GM18526 (cell line): ENCODE measurements around the gene LIPC.

ENCODE experiments used
- POLR2A ChIP-seq: IDR thresholded peaks from 3 replicates; pipeline ENCODE4 v1.6.1; 2011; ENCODE audit not compliant: insufficient read length; ENCODE audit errors: extremely low read depth

LIPC gene

DNA sequence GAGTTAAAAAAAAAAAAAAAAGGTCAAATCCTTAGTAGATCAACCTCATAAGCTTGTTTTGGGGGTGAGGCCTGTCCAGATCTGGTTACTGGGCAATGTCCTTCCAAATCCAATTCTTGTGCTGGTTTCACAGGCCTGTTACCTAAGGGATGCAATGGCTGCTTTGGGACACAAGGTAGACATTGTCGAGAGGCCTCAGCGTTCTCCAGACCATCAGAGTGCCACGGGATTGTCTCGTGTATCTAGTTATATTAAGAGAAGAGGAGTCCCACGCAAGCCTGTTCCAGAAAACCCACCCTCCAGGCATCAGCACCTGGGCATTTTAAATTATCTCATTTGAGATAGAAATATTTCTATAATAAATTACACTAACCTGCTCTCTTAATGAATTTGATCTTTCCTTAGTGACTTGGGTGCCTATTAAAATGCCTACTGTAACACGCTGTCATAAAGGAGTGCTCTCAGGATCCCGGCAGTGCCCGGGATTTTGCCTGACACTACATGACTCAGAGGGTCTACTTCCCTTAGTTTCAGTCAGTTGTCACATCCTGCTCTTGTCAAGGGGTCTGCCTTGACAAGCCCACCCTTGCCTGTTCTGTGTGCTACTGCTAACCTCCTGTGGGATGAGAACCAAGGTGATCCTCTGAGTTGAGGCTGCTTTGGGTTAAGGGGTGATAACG, 116.0 kb downstream of the LIPC start:
- no peak for TF ChIP-seq POLR2A

DNA sequence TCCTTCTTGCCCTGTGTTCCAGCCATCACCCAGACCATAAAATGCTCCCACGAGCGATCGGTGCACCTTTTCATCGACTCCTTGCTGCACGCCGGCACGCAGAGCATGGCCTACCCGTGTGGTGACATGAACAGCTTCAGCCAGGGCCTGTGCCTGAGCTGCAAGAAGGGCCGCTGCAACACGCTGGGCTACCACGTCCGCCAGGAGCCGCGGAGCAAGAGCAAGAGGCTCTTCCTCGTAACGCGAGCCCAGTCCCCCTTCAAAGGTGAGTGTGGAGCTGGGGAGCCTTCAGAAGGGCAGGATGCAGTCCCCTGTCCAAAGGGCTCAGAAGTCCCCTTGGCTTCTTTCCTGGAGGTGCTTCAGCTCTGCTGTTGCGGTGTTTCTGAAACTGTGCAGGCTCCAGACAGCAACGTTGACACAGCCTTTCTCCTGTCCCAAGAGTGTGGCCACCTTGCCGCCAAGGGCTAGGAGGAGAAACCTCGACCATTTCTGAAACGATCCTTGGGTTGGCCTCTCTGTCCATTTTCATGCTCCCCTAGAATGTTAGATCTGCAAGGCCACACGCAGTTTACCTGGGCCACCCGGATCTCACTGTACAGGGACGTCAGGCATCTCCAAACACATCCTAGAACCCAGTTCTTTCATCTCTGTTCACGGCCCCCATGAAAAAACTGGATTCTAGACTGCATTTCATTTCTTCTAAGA, 116.7 kb downstream of the LIPC start:
- TF ChIP-seq POLR2A, result no peak

DNA sequence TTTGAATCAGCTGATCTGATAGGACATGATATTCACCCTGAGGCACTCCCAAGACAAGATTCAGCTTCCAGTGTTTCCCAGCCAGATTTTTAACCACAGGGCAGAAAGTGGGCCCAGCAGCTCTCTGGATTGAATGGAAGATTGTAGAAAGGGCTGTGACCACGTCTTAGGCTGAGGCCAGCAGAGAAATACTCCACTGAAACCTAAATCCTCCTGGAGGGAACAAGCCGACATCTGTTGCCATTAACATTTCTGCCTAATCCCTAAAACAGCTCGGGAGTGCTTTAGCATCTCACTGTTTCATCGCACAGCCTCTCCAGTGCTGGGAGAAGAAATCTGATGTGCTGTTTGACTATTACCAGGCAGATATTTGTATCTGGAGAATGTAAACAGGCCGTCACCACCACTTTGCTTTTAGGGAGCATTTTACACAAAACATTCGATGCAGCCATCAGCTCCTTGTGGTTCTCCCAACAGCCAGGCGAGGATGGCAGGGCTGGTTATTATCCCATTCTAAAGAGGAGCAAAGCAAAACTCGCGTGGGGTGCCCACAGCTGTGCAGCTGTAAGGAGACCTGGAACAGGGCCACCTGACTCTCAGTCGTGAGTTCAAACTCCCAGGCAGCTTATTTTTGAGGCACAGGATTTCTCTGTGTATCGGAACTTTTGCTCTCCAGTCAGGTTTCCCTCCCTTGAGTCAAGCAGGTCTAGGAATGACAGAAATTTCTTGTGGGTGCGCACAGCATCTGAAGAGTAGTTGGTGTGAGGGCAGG, 117.4 kb downstream of the LIPC start:
- no peak for TF ChIP-seq POLR2A

- no peak for TF ChIP-seq POLR2A
Measured at GRCh38 chr15:58549785-58550074, 117.9 kb downstream of the LIPC start.

DNA sequence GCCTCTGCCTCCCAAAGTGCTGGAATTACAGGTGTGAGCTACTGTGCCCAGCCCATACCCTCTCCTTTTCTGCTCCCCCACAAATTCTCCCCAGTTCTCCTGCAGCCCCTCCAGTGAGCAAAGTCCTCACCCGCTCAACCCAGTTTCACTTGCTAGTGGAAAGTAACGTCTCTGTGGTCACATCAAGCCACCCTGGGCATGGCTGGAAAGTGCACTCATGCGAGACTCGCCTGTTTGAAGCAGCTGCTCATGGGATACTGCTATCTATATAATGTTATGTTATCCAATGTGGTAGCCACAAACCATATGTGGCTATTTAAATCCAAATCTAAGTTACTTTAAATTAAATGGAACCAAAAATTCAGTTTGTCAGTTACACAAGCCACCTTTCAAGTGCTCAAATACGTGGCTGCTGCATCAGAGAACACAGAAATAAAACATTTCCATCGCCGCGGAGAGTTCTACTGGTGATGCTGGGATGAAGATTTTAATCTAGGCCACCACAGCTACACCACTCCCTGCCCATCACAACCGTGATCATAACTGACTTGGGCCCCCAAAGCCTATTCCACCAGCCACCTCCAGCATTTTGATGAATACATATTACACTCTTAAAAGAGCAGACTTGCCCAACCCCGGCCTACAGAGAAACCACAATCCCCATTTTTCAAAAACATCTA, 119.4 kb downstream of the LIPC start:
- TF ChIP-seq POLR2A, result no peak

DNA sequence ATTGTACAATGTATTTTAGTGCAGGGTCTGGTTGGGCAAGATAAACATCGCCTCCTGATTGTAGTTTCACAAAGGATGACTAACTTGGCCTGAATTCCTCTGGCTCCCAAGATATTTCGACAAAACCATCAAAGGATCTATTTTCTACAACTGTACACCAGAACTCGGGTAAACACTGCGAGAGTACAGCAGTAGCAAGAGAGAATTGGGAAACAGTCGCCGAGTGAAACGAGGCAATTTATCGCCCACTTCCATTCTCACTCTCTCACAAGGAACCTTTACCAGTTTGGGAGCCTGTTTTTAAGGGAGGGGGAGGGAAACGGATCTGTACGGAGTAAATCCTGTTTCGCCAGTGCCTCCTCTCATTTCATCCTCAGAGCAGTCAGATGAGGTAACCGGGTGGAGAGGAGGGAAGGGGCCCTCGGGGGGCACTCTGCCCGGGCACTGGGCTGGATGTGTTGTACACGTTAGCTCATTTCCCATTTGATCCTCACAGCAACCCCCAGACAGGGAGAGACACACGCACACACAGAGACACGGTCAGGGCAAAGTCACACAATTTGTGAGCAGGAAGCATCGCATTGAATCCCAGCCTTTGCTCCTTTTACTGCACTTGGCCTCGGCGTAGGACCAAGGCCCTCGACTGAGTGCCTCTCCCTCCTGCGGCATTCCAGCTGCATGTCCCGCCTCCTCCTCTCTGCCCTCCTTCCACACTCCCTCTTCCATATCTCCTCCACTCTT, 120.1 kb downstream of the LIPC start:
- TF ChIP-seq POLR2A, result no peak

DNA sequence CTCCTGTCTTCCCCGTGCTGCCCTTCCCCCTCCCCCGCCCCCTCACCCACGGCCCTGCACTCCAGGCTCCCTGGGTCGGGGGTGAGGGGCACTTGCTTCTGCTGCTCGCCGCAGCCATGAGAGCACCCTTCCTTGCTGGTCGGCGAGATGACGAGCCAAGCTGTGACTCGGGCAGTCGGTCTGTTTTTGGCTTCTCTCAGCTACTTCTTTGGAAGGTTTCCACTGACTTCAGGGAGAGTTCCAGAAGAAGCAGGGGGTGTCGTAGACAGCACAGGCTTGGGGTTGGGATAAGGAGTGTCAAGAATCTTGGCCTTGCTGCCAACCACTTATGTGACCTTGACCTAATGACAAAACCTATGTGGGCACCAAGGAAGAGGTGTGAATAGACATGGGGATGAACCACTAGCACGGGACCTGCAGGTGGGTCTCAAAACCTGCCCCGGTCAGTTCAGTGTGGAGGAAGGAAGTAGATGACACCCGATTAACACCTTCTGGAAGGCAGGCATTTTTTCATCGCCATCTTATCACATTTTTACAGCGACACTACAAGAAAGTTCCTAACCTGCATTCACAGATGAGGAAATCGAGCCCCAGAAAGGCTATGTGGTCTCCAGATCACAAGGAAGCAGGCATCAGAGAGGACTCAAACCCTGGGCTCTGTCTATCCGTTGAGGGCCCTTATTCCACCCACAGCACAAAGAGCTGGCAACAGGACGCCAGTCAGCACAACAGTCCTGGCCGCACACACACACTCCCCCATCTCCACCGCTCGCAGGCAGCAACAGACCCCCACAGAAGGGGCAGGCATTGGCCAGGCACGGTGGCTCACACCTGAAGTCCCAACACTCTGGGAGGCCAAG, 120.9 kb downstream of the LIPC start:
- TF ChIP-seq POLR2A, result no peak

- no peak for TF ChIP-seq POLR2A
Measured at GRCh38 chr15:58553365-58553918, 121.7 kb downstream of the LIPC start.

DNA sequence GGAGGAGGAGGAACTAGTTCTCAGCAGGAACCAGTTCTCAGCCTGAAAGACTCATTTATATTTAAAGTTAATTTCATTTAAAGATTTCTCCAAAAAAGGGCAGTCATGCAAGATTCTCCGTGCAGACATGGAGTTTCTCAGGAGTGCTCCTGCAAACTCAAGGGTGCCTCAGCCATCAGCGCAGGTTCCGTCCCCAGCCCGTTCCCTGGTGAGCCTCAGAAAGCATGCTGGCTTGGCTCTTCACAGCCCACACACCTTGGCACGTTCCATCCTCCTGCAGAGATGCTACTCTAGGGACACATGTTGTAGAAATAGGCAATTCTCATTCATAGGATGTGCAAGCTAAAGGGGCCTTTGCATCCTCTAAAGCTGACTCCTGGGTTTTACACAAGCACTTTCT, 123.0 kb downstream of the LIPC start:
- no peak for TF ChIP-seq POLR2A

DNA sequence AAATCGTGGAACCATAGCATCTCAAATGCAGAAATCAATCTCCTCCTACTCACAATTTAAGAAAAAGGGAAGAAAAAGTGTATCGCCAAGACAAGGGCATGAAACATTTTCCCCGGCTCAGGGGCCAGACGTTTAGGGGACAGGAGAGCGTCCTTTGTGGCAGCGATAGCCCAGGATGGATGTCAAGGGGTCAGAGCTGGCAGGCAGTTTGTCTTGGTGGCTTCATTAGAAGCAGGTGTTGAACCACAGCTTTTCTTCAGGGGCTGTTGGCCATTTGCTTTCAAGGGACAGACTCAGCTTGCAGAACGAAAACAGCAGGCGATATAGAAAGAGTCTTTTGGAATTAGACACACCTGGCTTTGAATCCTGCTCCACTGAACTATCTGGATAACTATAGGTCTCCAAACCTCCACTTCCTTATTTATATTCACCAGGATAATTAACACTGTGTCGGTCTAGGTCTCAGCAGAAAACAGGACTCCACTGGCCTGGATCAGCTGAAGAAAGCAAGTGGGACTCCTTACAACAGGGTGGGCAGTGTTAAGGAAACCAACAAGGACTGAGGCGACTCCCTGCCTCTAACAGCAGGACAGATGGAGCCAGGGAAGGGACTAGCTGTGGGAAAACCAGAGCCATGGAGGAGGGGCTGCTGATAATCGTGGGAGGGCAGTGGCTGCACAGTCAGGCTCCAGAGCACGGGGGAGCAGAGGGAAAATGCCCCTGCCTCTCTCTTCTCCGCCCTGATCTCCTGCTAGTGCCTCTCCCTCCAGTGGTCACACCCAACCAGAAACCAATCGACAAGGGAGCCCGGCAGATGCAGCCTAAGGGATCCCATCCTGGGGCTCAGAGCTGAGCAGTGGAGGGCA, 123.6 kb downstream of the LIPC start:
- TF ChIP-seq POLR2A, result no peak

DNA sequence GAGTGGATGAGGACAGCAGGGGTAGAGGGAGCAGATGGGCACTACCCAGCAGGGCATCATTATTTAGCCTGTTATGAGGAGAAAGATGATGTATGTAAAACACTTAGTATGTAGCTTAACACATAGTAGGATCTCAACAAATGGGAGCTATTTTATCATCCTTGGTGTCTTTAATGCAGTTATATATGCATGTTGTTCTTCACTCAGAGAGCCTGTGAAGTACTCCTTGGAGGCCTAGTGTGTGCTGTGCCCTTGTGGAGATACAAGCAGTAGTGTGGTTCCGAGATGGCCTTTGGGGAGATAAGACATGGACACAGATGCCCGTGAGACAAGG, 124.2 kb downstream of the LIPC start:
- no peak for TF ChIP-seq POLR2A

DNA sequence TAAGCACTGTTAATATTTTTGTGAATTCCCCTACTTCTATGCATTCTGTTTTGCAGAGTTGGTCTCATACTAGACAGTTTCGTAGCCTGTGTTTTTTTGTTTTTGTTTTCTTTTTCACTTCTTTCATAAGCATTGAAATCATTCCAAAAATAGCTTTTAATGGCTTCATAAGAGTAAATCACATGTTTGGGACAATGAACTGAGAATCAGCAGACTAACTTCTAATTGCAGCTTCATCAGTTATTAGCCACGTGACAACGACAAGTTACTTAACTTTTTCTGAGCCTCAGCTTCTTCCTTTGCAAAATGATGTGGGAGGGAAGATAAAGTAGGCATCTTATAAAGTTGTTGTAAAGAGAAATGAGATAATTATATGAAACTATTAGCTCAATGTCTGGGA, 124.8 kb downstream of the LIPC start:
- TF ChIP-seq POLR2A, result no peak

GRCh38 chr15:58558777-58559176, 127.0 kb downstream of the LIPC start:
- no peak for TF ChIP-seq POLR2A

DNA sequence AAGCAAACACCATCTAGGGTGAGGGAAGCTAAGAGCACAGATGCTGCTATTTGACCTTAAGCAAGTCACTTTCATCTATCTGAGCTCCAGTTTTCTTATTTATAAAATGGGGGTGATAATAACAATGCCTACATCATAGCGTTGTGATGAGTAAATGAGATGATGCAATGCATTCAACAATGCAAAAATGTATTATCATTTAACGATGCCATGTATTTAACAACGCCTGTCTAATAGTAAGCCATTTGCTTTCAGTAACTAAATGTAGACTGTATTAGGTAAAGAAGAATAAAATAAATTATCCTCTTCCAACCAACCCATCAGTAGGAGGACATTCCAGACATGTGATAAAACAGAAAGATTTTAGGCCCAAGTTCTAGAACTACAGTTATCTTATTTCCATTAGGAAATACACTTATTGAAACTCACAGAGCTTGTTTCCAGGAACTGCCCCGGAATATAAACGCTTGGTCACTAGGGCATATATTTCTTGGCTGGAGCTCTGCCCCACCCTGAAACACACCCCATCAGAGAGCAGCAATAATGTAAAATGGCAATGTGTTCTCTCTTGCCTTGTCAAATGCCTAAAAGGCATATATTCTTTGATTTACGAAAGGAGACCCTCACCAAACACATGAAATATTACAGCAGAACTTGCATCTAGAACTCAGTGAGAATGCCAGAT, 128.3 kb downstream of the LIPC start:
- no peak for TF ChIP-seq POLR2A
